ENCODE measurements around the gene OXER1.
"Not testable (repeated sequence)": the region's sequence is repeated elsewhere in the genome, so short reads cannot be mapped to it uniquely, and the experiment has no call there.

The OXER1 gene

DNA sequence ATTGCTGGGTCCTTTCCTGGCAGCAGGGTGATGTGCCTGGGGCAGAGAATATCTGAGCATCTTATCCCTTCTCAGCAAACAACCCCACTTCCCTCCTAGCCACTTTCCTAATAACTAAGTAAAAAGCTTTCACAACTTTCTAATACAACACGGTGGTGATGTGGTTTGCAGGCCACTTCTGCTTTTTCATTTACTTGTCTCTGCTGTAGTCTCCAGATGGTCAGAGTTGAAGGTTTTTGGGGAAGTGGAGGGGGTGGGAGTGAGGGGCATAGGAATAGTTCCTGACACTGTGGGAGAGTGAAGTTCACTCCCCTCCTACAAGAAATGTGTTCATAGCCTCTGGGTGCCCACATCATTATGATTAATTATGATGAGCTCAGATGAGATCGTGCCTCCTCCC lies 11.6 kb downstream of the OXER1 start:
- no peak for DNase-seq (ENCODE audit: low read depth)

GRCh38 chr2:42748840-42749239 lies 15.1 kb downstream of the OXER1 start:
- no peak for DNase-seq (ENCODE audit: low read depth)

- DNase-seq (ENCODE audit: low read depth): no peak
These were observed 16.5 kb downstream of the OXER1 start for GRCh38 chr2:42747422-42747821.

DNA sequence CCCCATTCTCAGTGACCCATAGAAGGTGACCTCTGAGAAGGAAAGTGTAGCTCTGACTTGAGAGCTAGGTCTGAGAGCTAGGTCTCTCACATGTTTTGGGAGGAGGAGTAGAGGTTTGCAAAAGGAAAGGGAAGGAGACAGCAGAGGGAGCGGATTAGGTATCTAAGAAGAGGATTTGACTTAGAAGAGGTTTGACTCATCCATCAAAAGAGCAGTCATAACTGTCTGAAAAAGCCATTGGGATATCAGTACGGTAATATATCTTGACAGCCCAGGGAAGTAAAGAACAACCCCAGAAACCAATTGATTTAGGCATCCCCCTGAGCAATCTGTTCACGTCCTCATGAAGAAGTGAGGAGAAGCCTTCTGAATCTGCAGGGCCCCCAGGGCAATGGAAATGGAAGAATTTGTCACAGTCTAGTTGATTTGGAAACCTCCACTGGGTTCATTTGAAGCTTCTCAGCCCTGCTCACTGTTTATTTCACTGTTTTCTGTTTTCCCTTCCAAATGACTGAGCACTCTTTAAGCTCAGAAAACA lies 19.3 kb downstream of the OXER1 start:
- no peak for DNase-seq (ENCODE audit: low read depth)

DNA sequence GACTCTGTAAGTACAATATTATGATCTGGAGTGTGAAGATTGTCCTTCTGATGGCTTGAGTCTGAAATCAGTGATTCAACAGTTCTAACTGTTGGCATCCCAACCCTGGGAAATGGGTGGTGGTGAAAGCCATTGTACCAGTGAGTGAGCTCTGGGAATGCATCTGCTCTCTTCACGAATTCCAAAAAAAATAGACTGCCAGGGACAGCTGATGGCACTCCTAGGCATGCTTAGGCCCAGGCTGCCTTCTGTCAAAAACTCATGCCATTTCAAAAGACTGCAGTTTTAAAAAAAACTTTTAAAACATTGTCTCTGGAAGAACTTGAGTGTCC lies 20.3 kb downstream of the OXER1 start:
- DNase-seq (ENCODE audit: low read depth): no peak

GRCh38 chr2:42742740-42743658 lies 20.9 kb downstream of the OXER1 start:
- DNase-seq (ENCODE audit: low read depth): no peak

DNA sequence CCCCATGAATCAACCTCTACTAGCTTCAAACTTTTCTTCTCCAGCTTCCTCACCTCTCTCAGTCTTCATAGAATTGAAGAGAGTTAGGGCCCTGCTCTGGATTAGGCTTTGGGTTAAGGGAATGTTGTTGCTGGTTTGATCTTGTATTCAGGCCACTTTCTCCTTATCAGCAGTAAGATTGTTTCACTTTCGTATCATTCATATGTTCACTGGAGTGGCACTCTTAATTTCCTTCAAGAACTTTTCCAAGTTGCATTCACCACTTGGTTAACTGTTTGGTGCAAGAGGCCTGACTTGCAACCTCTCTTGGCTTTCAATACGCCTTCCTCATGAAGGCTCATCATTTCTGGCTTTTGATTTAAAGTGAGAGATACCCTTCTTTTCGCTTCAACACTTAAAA lies 22.8 kb downstream of the OXER1 start:
- DNase-seq (ENCODE audit: low read depth): no peak

DNA sequence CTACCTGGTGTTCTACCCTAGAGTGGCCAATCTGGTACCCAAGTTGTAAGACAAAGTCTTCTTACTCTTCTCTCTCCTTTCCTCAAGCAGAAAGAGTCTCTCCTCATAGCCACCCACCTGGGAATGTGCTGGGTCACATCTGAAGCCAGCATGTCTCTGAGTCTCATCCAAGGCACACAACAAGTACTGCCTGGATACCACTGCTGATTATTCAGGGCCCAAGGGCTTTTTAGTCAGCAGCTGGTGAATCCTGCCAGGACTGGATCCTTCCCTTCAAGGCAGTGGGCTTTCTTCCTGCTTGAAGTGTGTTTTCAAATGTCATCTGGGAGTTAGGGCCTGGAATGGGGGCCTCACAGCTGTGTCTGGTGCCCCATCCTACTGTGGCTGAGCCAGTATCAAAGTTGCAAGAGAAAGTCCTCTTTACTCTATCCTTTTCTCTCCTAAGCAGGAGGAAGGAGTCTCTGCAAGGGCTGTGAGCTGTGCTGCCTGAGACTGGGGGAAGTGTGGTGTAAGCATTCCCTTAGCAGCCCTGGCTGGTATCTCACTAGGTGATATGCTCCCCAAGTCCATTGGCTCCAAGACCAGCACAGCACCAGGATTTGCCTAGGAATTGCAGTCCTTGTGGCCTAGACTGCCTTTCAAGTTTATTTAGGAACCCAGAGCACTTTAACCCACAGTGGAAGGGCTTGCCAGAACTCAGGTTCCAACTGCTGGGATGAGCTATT lies 27.2 kb downstream of the OXER1 start:
- no peak for DNase-seq (ENCODE audit: low read depth)

DNA sequence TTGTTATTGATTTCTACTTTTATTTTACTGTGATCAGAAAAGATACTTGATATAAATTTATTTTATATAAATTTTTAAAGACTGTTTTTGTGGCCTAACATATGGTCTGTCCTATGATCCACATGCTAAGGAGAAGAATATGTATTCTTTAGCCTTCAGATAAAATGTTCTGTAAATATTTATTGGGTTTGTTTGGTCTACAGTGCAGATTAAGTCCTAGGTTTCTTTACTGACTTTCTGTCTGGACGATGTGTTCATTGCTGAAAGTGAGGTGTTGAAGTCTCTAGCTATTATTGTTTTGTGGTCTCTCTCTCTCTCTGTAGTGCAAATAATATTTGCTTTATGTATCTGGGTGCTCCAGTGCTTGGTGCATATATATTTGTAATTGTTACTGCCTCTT lies 30.1 kb downstream of the OXER1 start:
- DNase-seq (ENCODE audit: low read depth): no peak

GRCh38 chr2:42731316-42731715 lies 32.6 kb downstream of the OXER1 start:
- DNase-seq (ENCODE audit: low read depth): not testable (repeated sequence)

DNA sequence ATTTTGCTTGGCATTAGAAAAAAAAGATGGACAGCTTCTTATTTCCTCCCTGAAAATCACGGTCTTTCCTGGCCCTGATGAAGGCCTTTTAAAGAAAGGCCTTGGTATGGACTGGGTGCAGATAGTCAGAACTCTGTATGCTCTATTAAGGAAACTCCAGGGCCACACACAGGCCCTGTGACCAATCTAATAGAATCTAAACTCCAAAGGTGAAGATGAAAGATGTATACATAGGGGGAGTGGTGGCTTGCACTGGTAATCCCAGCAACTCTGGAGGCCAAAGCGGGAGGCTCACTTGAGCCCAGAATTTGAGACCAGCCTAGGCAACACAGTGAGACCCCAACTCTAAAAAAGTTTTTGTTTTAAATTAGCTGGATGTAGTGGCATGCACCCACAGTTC lies 37.3 kb downstream of the OXER1 start:
- DNase-seq (ENCODE audit: low read depth): no peak

DNA sequence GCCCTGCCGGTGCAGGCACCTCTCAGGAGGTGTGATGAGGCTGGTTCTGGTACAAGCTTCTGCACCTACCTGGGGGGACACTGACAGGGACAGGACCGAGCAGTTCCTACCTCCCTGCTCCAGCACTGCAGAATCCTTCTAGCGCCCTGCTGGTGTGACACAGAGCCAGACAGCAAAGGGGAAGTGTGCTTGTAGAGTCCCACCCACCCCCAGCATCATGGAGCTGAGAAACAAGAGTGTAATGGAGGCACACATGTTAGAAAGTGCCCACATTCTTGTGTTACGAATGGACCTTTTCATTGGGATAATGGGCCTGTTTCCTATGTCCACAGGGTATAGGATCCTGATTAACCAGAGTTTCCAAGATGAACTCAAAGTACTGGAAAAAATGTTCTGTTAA lies 38.3 kb downstream of the OXER1 start:
- no peak for DNase-seq (ENCODE audit: low read depth)

DNA sequence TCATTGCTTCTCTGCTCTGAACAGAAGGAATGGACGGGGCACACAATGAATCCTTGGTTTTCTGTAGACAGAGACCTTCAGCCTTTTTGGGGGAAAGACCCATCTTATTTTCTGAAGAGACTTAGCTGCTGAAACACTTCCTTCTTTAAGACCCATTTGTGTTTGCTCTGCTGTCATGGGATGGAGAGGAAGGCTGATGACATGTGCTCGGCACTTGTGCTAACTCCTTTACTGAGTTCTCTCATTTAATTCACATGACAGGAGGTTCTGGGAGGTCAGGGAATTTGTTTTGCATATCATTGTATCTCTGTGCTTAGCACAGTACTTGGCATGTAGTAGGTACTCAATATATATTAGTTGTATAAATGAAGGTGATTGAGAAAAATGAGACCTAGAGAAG lies 39.0 kb downstream of the OXER1 start:
- no peak for DNase-seq (ENCODE audit: low read depth)

- DNase-seq (ENCODE audit: low read depth): no peak
These were observed 40.5 kb downstream of the OXER1 start for GRCh38 chr2:42723465-42723864.

GRCh38 chr2:42722320-42723190 lies 41.4 kb downstream of the OXER1 start:
- no peak for DNase-seq (ENCODE audit: low read depth)

GRCh38 chr2:42721898-42722297 lies 42.0 kb downstream of the OXER1 start:
- no peak for DNase-seq (ENCODE audit: low read depth)

GRCh38 chr2:42714686-42715085 lies 49.2 kb downstream of the OXER1 start:
- DNase-seq (ENCODE audit: low read depth): no peak

GRCh38 chr2:42713920-42714319 lies 50.0 kb downstream of the OXER1 start:
- no peak for DNase-seq (ENCODE audit: low read depth)

DNA sequence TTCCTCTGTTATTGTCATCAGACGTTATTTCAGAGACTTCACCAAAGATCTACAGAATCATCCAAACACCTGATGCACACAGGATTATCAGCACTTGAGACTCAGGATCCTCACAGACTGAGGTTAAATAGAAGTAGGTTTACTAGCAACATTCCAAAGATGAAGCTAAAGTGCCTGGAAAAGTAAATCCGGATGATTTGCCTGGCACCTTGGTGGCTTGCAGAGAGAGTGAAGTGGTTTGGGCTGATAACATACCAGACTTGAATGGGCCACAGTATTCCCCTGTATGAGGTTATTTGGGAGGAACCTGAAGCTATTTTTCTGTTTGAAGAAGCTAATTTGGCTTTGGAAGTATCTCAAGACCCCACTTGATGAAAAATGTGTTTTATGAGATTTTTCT lies 51.0 kb downstream of the OXER1 start:
- DNase-seq (ENCODE audit: low read depth): no peak
